Neural progenitor cell (in vitro differentiated cells): ENCODE data around the gene FGF4.

Experiments used
- CTCF ChIP-seq: fragments of 200-600 bp; sonication (generic); IDR thresholded peaks from 2 replicates; pipeline ENCODE4 v1.5.1; 2017; ENCODE audit warnings: antibody characterized with exemption, mild to moderate bottlenecking
- EZH2 ChIP-seq: fragments of 200-600 bp; sonication (generic); IDR thresholded peaks from 2 replicates; pipeline ENCODE4 v1.6.1; 2017; ENCODE audit warnings: antibody characterized with exemption, mild to moderate bottlenecking, moderate library complexity
- EZH2phosphoT487 ChIP-seq: fragments of 200-600 bp; sonication (generic); IDR thresholded peaks from 2 replicates; pipeline ENCODE4 v1.6.1; 2017; ENCODE audit warnings: antibody characterized with exemption

DNA sequence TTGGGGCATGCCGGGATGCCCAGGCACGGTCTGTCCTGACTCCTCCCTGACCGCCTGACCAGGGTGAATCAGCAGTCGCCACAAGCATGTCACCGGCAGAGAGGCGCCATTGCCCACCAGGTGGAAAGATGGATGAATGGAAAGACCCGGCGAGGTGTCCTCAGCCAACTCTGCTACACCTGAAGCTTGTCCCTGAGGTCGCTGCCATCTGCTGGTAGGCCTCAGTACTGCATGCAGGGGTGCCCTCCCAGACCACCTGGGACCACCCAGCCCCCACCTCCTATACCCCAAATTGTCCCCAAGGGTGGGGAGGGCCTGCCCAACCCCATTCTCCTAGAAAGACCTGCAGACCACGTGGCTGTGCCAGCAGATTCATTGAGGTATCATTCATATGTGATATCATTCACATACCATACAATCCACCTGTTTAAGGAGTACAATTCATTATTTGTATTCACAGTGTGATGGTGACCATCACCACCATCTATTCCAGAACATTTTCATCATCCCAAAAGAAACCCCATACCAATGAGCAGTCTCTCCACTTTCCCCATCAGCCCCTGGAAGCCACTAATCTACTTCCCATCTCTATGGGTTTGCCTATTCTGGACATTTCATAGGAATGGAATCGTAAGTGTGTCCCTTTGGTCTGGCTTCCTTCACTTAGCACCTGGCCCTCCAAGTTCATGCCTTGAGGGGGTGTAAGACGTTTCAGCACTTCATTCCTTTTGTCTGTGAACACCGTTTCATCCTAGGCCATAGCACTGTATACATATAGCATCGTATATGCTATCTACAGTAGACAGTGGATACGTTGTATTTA lies 26.6 kb upstream of the FGF4 start:
- TF ChIP-seq CTCF (peak; percentile 83), EZH2 (no peak), EZH2phosphoT487 (no peak)
